Loucy (cell line): ENCODE results near the gene SUGP1.

ENCODE experiments used
- EZH2phosphoT487 ChIP-seq: fragments of 200-600 bp; IDR thresholded peaks from 2 replicates; pipeline ENCODE4 v1.6.1; 2018; ENCODE audit warnings: antibody characterized with exemption, mild to moderate bottlenecking, moderate library complexity, borderline replicate concordance
- TF ChIP-seq, protein P1 (sequence below): fragments of 200-600 bp; sonication (generic); conservative IDR thresholded peaks from 2 replicates; pipeline ENCODE4 v1.5.1; 2014; ENCODE audit warnings: mild to moderate bottlenecking, antibody characterized with exemption, low read length

DNA sequence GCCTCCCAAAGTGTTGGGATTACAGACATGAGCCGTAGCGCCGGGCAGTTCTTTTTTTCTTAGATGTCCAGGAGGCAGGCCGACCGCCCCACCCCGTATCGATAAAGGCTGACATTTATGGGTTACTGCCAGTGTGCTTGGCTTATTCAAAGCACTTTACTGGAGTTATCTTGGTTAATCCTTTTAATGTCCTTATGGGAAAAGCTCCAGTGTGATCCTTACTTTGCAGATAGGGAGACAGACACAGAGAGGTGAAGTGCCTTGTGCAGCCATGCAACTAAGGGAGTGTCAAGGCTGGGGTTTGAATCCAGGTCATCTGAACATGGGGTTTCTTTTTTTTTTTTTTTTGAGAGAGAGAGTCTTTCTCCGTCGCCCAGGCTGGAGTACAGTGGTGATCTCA is 89.3 kb downstream of the SUGP1 start:
- TF ChIP-seq, protein P1, sequence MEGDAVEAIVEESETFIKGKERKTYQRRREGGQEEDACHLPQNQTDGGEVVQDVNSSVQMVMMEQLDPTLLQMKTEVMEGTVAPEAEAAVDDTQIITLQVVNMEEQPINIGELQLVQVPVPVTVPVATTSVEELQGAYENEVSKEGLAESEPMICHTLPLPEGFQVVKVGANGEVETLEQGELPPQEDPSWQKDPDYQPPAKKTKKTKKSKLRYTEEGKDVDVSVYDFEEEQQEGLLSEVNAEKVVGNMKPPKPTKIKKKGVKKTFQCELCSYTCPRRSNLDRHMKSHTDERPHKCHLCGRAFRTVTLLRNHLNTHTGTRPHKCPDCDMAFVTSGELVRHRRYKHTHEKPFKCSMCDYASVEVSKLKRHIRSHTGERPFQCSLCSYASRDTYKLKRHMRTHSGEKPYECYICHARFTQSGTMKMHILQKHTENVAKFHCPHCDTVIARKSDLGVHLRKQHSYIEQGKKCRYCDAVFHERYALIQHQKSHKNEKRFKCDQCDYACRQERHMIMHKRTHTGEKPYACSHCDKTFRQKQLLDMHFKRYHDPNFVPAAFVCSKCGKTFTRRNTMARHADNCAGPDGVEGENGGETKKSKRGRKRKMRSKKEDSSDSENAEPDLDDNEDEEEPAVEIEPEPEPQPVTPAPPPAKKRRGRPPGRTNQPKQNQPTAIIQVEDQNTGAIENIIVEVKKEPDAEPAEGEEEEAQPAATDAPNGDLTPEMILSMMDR: no peak
- no peak for TF ChIP-seq EZH2phosphoT487
